Neuron (in vitro differentiated cells): ENCODE data around the gene RAB44.

Source experiments
- H2AFZ ChIP-seq: one replicate; pipeline ENCODE4 v1.6.1; 2013; ENCODE audit warnings: low read depth, mild to moderate bottlenecking, inconsistent platforms, low read length, moderate library complexity
- H3K27me3 ChIP-seq: one replicate; pipeline ENCODE4 v1.6.1; 2013; ENCODE audit warnings: low read length; ENCODE audit not compliant: insufficient read depth
- H3K36me3 ChIP-seq: one replicate; pipeline ENCODE4 v1.6.1; 2013; ENCODE audit warnings: low read length; ENCODE audit not compliant: insufficient read depth
- H3K4me1 ChIP-seq: one replicate; pipeline ENCODE4 v1.6.1; 2013; ENCODE audit warnings: low read length; ENCODE audit not compliant: insufficient read depth
- H3K4me3 ChIP-seq: 2 replicates; pipeline ENCODE4 v1.5.1; 2013; ENCODE audit warnings: mild to moderate bottlenecking, low read length, moderate library complexity
- H3K9me3 ChIP-seq: one replicate; pipeline ENCODE4 v1.6.1; 2013; ENCODE audit warnings: low read length

Gene RAB44

GRCh38 chr6:36752886-36753506 is 55.4 kb downstream of the RAB44 start:
- H3K36me3 ChIP-seq = no peaks in the 10 kb centered on the region
- no peaks in the 10 kb centered on the region for H3K27me3 ChIP-seq
- H3K9me3 ChIP-seq = no peaks in the 10 kb centered on the region
- no peak overlapping the region for H2AFZ ChIP-seq
- no peak overlapping the region for H3K4me3 ChIP-seq
- H3K4me1 ChIP-seq = peaks cover 3% of the 10 kb centered on the region

GRCh38 chr6:36753671-36754405 is 56.2 kb downstream of the RAB44 start:
- H3K4me1 ChIP-seq = peaks cover 3% of the 10 kb centered on the region
- no peaks in the 10 kb centered on the region for H3K36me3 ChIP-seq
- no peak overlapping the region for H3K4me3 ChIP-seq
- no peaks in the 10 kb centered on the region for H3K9me3 ChIP-seq
- H2AFZ ChIP-seq = no peak overlapping the region
- H3K27me3 ChIP-seq = no peaks in the 10 kb centered on the region

GRCh38 chr6:36754582-36755434 is 57.2 kb downstream of the RAB44 start:
- peaks cover 3% of the 10 kb centered on the region for H3K4me1 ChIP-seq
- no peak overlapping the region for H2AFZ ChIP-seq
- H3K9me3 ChIP-seq = no peaks in the 10 kb centered on the region
- no peak overlapping the region for H3K4me3 ChIP-seq
- H3K36me3 ChIP-seq = no peaks in the 10 kb centered on the region
- no peaks in the 10 kb centered on the region for H3K27me3 ChIP-seq

GRCh38 chr6:36755435-36756348 is 58.1 kb downstream of the RAB44 start:
- Histone ChIP-seq H3K4me3 (no peak overlapping the region), H3K9me3 (no peaks in the 10 kb centered on the region), H3K4me1 (peaks cover 5% of the 10 kb centered on the region), H2AFZ (no peak overlapping the region), H3K27me3 (no peaks in the 10 kb centered on the region), H3K36me3 (no peaks in the 10 kb centered on the region)

GRCh38 chr6:36756786-36757185 is 59.2 kb downstream of the RAB44 start:
- Histone ChIP-seq H3K36me3 (no peaks in the 10 kb centered on the region), H3K4me1 (peaks cover 10% of the 10 kb centered on the region), H2AFZ (no peak overlapping the region), H3K4me3 (no peak overlapping the region), H3K27me3 (no peaks in the 10 kb centered on the region), H3K9me3 (no peaks in the 10 kb centered on the region)

- Histone ChIP-seq H3K27me3 (no peaks in the 10 kb centered on the region), H3K36me3 (no peaks in the 10 kb centered on the region), H3K4me3 (no peak overlapping the region)
Measured at GRCh38 chr6:36757206-36757605, 59.6 kb downstream of the RAB44 start.

GRCh38 chr6:36757943-36758508 is 60.4 kb downstream of the RAB44 start:
- Histone ChIP-seq H3K36me3 (no peaks in the 10 kb centered on the region), H2AFZ (no peak overlapping the region)

More at GRCh38 chr6:36757206-36757605, 59.6 kb downstream of the RAB44 start:
- H3K9me3 ChIP-seq = no peaks in the 10 kb centered on the region
- peaks cover 10% of the 10 kb centered on the region for H3K4me1 ChIP-seq
- no peak overlapping the region for H2AFZ ChIP-seq

GRCh38 chr6:36758516-36759147 is 61.0 kb downstream of the RAB44 start:
- no peaks in the 10 kb centered on the region for H3K27me3 ChIP-seq
- no peak overlapping the region for H3K4me3 ChIP-seq
- H3K4me1 ChIP-seq = peaks cover 10% of the 10 kb centered on the region
- H2AFZ ChIP-seq = no peak overlapping the region
- H3K36me3 ChIP-seq = no peaks in the 10 kb centered on the region
- H3K9me3 ChIP-seq = no peaks in the 10 kb centered on the region

More at GRCh38 chr6:36757943-36758508, 60.4 kb downstream of the RAB44 start:
- no peaks in the 10 kb centered on the region for H3K27me3 ChIP-seq
- H3K4me3 ChIP-seq = no peak overlapping the region
- no peaks in the 10 kb centered on the region for H3K9me3 ChIP-seq
- peaks cover 10% of the 10 kb centered on the region for H3K4me1 ChIP-seq

- Histone ChIP-seq H3K9me3 (no peaks in the 10 kb centered on the region), H3K27me3 (no peaks in the 10 kb centered on the region), H3K4me1 (peaks cover 10% of the 10 kb centered on the region), H3K36me3 (no peaks in the 10 kb centered on the region), H3K4me3 (no peak overlapping the region), H2AFZ (no peak overlapping the region)
Measured at GRCh38 chr6:36759148-36759759, 61.6 kb downstream of the RAB44 start.

GRCh38 chr6:36760685-36761435 is 63.2 kb downstream of the RAB44 start:
- Histone ChIP-seq H3K36me3 (no peaks in the 10 kb centered on the region), H3K4me3 (no peak overlapping the region), H3K27me3 (no peaks in the 10 kb centered on the region), H3K4me1 (peaks cover 13% of the 10 kb centered on the region), H2AFZ (no peak overlapping the region), H3K9me3 (no peaks in the 10 kb centered on the region)

GRCh38 chr6:36762123-36762522 is 64.5 kb downstream of the RAB44 start:
- Histone ChIP-seq H3K4me1 (peaks cover 20% of the 10 kb centered on the region), H3K9me3 (no peaks in the 10 kb centered on the region), H3K27me3 (no peaks in the 10 kb centered on the region), H3K36me3 (no peaks in the 10 kb centered on the region), H3K4me3 (no peak overlapping the region), H2AFZ (no peak overlapping the region)
